GM18951 (cell line): ENCODE measurements around the gene IFT88.

Experiments used
- POLR2A ChIP-seq: IDR thresholded peaks from 4 replicates; pipeline ENCODE4 v1.6.1; 2011; ENCODE audit warnings: mild to moderate bottlenecking; ENCODE audit not compliant: insufficient read length, insufficient read depth; ENCODE audit errors: extremely low read depth
- in situ Hi-C: fragments of 300-500 bp; cut with MboI; formaldehyde crosslinking; loops from one replicate; pipeline ENCODE4 v1.12.0; 2022; ENCODE audit warnings: low sequenced_read_pairs, mixed read lengths, inconsistent platforms; ENCODE audit not compliant: unreplicated experiment

IFT88 gene

DNA sequence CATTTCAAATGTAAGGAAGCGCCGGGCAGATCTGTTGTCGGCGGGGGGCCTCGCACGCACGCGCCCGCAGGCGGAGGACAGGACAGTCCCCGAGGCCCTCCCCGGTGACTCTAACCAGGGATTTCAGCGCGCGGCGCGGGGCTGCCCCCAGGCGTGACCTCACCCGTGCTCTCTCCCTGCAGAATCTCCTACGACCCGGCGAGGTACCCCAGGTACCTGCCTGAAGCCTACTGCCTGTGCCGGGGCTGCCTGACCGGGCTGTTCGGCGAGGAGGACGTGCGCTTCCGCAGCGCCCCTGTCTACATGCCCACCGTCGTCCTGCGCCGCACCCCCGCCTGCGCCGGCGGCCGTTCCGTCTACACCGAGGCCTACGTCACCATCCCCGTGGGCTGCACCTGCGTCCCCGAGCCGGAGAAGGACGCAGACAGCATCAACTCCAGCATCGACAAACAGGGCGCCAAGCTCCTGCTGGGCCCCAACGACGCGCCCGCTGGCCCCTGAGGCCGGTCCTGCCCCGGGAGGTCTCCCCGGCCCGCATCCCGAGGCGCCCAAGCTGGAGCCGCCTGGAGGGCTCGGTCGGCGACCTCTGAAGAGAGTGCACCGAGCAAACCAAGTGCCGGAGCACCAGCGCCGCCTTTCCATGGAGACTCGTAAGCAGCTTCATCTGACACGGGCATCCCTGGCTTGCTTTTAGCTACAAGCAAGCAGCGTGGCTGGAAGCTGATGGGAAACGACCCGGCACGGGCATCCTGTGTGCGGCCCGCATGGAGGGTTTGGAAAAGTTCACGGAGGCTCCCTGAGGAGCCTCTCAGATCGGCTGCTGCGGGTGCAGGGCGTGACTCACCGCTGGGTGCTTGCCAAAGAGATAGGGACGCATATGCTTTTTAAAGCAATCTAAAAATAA is 154.7 kb downstream of the IFT88 start:
- no peak for TF ChIP-seq POLR2A
- in situ Hi-C loops, result no loop called here

- TF ChIP-seq POLR2A, result no peak
- in situ Hi-C loops, result no loop called here
These were observed 160.9 kb downstream of the IFT88 start for GRCh38 chr13:20727856-20728255.

- in situ Hi-C loops, result no loop called here
- no peak for TF ChIP-seq POLR2A
These were observed 161.8 kb downstream of the IFT88 start for GRCh38 chr13:20728579-20729311.

DNA sequence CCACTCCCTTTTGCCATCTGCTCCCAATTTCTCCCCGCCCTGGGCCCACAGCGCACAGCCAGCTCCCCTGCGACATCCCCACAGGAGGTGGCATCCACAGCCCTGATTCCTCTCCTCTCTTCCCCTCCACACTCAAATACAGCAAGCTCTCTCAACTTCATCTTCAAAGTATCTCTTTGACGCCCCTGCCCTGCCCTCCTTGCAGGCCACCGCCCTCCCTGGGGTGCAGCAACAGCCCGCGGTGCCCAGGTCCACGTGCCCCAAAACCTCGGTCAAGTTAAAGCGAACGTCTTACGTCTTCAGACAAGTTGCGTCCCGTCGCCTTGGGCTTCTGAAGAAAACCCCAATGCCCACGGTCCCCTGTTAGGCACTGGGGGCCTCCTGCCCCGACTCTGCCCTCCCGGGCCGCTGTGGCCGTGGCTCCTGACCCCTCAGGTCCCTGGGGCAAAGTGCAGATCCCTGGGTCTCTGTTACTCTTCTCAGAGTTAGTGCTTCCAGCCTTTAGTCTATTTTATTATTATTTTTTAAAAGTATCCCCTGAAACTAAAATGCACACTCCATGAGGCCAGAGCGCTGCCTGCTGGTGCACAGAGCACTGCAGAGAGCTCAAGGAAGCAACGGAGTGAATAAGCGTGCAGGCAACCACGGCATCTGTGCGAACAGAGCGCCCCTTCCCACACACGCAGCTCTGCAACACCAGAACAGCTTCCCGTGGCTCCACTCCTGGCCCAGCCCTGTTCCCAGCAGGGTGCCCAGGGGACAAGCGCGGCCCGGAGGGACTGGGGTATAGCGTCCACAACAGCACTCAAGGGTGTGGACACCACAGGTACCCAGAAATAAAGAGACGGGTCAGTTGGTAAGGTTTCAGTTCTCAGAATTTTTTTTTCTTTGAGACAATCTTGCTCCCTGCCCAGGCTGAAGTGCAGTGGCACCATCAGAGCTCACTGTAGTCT is 163.0 kb downstream of the IFT88 start:
- in situ Hi-C loops, result no loop called here

DNA sequence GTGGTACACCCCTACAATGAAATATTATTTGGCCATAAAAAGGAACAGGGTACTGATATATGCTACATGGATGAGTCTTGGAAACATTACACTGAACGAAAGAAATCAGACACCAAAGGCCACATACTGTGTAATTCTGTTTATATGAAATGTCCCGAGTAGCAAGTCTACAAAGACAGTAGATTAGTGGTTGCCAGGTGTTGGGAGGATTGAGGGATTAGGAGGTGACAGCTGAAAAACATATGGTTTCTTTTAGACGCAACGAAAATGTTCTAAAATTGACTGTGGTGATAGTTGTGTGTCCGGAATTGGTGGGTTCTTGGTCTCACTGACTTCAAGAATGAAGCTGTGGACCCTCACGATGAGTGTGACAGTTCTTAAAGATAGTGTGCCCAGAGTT is 171.7 kb downstream of the IFT88 start:
- no peak for TF ChIP-seq POLR2A
- in situ Hi-C loops, result no loop called here

More for the DNA sequence above, 163.0 kb downstream of the IFT88 start:
- TF ChIP-seq POLR2A, result no peak

GRCh38 chr13:20740021-20740420 is 173.1 kb downstream of the IFT88 start:
- no peak for TF ChIP-seq POLR2A
- in situ Hi-C loops, result no loop called here
